ENCODE measurements around the gene ERC1.

Gene ERC1

DNA sequence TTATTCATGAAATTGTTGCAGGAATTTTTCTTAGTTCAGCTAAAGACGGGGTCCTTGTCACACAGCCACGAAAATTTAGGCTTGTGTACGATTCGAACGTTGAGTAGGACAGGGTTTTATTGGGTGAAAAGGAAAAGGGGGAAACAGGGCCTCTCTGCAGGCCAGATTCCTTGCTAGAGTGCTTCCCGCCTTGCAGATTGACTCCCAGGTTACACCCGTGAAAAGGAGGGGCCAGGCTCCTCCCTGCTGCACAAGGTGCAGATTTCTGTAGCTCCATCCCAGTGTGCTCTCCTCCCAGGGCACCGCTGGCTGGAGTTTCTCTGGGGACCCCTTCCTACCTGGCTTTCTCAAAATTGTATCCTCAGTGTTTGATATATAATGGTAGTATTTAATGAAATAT lies 221.5 kb downstream of the ERC1 start:
- TF ChIP-seq, protein P1, sequence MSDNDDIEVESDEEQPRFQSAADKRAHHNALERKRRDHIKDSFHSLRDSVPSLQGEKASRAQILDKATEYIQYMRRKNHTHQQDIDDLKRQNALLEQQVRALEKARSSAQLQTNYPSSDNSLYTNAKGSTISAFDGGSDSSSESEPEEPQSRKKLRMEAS (IDR thresholded peaks at IDR 0.05; ENCODE audit: low read depth, low read length), result no peak
- DNase-seq (ENCODE audit: low read depth), result no peak
- H3K4me3 ChIP-seq (ENCODE audit: low read depth, low read length), result no peak overlapping the region

DNA sequence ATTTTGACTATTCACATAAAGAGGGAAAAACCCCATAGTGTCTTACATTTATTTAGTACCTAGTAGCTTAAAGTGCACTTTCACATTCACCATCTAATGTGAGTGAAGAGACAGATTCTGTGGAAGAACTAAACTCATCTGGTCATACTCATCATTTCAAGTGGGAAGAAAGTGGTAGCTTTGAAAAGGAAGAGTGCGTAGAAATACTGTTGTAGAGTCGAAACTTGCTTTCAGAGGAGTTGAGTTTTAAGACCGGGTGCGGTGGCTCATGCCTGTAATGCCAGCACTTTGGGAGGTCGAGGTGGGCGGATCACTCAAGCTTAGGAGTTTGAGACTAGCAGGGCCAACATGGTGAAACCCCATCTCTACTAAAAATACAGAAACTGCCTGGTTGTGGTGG lies 222.2 kb downstream of the ERC1 start:
- H3K4me3 ChIP-seq (ENCODE audit: low read depth, low read length), result no peak overlapping the region
- DNase-seq (ENCODE audit: low read depth), result no peak
- TF ChIP-seq, protein P2, sequence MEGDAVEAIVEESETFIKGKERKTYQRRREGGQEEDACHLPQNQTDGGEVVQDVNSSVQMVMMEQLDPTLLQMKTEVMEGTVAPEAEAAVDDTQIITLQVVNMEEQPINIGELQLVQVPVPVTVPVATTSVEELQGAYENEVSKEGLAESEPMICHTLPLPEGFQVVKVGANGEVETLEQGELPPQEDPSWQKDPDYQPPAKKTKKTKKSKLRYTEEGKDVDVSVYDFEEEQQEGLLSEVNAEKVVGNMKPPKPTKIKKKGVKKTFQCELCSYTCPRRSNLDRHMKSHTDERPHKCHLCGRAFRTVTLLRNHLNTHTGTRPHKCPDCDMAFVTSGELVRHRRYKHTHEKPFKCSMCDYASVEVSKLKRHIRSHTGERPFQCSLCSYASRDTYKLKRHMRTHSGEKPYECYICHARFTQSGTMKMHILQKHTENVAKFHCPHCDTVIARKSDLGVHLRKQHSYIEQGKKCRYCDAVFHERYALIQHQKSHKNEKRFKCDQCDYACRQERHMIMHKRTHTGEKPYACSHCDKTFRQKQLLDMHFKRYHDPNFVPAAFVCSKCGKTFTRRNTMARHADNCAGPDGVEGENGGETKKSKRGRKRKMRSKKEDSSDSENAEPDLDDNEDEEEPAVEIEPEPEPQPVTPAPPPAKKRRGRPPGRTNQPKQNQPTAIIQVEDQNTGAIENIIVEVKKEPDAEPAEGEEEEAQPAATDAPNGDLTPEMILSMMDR (IDR thresholded peaks at IDR 0.05; ENCODE audit: low read depth, low read length), result no peak
- TF ChIP-seq MYC (IDR thresholded peaks at IDR 0.05; ENCODE audit: low read depth, low read length), result no peak
- TF ChIP-seq, protein P1 (IDR thresholded peaks at IDR 0.05; ENCODE audit: low read depth, low read length), result no peak

DNA sequence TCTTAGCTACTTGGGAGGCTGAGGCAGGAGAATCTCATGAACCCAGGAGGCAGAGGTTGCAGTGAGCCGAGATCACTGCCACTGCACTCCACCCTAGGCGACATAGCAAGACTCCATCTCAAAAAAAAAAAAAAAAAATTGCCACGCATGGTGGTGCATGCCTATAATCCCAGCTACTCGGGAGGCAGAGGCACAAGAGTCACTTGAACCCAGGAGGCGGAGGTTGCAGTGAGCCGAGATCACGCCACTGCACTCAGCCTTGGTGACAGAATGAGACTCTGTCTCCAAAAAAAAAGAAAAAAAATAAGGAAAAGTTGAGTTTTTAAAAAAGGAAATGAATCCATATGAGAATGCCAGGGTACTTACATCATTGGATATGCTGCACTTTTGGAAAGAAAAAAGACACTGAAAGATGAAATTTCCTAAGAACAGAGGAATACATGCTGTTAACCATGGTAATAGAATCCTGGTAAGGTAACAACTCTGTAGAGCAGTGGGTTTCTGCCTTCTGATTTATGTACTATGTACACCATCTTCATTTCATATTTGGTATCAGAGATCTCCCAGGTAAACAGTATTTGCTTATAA lies 222.7 kb downstream of the ERC1 start:
- no peak for DNase-seq (ENCODE audit: low read depth)
- no peak overlapping the region for H3K4me3 ChIP-seq (ENCODE audit: low read depth, low read length)
- TF ChIP-seq MYC (IDR thresholded peaks at IDR 0.05; ENCODE audit: low read depth, low read length) (no peak), POLR2A (IDR thresholded peaks at IDR 0.05; ENCODE audit: extremely low read depth, insufficient read length) (no peak)
- TF ChIP-seq, protein P1 (IDR thresholded peaks at IDR 0.05; ENCODE audit: low read depth, low read length), result no peak
- TF ChIP-seq, protein P2 (IDR thresholded peaks at IDR 0.05; ENCODE audit: low read depth, low read length), result no peak

DNA sequence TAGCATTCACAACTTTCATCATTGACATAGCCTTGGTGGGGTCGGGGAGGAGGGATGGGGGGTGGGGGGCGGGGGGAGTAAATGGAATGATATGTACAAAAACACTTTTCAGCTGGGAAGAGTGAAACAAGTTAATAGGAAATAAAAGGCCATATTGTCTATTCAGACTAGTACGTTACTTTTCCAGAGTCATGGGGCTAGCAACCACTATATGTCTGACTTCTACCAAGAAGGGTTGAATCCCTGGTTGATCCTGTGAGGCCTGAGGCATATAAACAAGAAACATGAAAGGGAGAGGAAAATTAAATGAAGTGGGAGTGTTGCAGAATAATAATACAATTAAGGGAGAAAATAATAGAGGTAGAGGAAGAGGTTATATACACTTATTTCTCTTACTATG lies 225.5 kb downstream of the ERC1 start:
- no peak overlapping the region for H3K4me3 ChIP-seq (ENCODE audit: low read depth, low read length)
- TF ChIP-seq, protein P2 (IDR thresholded peaks at IDR 0.05; ENCODE audit: low read depth, low read length), result no peak
- TF ChIP-seq, protein P1 (IDR thresholded peaks at IDR 0.05; ENCODE audit: low read depth, low read length), result no peak
- no peak for TF ChIP-seq POLR2A (IDR thresholded peaks at IDR 0.05; ENCODE audit: extremely low read depth, insufficient read length)
- TF ChIP-seq MYC (IDR thresholded peaks at IDR 0.05; ENCODE audit: low read depth, low read length), result no peak
- DNase-seq (ENCODE audit: low read depth), result no peak

DNA sequence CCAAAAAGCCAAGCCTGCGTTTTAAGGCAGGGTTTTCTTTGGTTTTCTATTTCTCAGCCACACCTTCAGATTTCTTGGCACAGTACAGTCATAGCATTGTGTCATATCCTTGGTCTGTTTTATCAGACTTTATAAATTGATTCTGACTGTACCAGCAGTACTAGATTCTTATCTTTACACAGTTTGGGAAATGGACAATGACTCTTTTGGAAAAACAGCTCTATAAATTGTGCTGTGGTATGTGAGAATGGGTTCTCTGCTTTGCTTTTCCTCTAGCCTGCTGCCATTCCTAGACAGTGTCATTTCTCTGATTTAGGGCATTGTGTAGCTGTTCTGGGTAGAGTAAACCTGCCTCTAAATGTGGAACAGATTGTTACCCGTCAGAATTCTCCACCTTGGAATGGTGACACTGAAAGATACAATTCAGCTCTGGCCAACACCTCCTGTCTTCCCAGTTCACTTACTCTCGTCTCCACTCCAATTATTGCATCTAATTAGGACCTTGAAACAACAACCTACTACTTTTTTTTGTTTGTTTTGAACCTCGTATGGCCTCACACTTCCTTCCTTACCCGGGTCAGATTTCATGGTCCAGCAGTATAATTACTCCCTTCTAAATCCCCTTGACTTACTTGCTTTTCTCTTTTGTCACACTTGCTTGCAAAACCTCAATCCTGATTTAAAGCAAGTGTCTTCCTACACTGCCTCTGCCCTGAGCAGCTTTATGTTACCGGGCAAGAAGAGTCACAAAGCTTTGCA lies 226.3 kb downstream of the ERC1 start:
- no peak overlapping the region for H3K4me3 ChIP-seq (ENCODE audit: low read depth, low read length)
- TF ChIP-seq, protein P2 (IDR thresholded peaks at IDR 0.05; ENCODE audit: low read depth, low read length), result no peak
- TF ChIP-seq POLR2A (IDR thresholded peaks at IDR 0.05; ENCODE audit: extremely low read depth, insufficient read length) (no peak), MYC (IDR thresholded peaks at IDR 0.05; ENCODE audit: low read depth, low read length) (no peak)
- TF ChIP-seq, protein P1 (IDR thresholded peaks at IDR 0.05; ENCODE audit: low read depth, low read length), result no peak
- DNase-seq (ENCODE audit: low read depth), result no peak

DNA sequence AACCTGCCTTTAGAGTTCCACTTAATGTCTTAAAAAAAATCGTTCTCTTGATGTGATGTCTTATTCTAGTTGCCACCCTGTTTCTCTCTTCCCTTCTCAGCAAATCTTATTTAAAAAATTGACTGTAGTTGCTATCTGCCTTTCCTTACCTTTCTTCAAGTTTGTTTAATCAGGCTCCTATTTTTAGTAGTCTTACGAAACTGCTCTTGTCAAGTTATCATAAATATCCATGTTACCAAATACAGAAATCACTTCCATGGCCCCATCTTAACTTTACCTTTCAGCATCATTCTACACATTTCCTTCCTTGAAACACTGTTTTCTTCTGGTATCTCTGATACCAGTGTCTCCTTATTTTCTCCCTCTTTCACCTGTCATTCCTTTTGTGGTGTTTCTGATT lies 227.3 kb downstream of the ERC1 start:
- no peak overlapping the region for H3K4me3 ChIP-seq (ENCODE audit: low read depth, low read length)
- DNase-seq (ENCODE audit: low read depth), result no peak
- no peak for TF ChIP-seq MYC (IDR thresholded peaks at IDR 0.05; ENCODE audit: low read depth, low read length)
- TF ChIP-seq POLR2A (IDR thresholded peaks at IDR 0.05; ENCODE audit: extremely low read depth, insufficient read length), result no peak
- TF ChIP-seq, protein P1 (IDR thresholded peaks at IDR 0.05; ENCODE audit: low read depth, low read length), result no peak
- TF ChIP-seq, protein P2 (IDR thresholded peaks at IDR 0.05; ENCODE audit: low read depth, low read length), result no peak

Measured in NB4 (cell line).